Activated CD8-positive, alpha-beta memory T cell treated with anti-CD3 and anti-CD28 coated beads for 36 hours (primary cell): Measurements from ENCODE around the gene DPRX. TPM values are rescaled to one million over a fixed set of nuclear protein-coding genes. Genes with fewer than 3 reads are reported as not detected.

Source experiments
- CTCF ChIA-PET: fragments of 350-600 bp; sonication (Branson Sonifier 250); formaldehyde crosslinking; loops from one replicate; lab custom pipeline; 2021; ENCODE audit warnings: antibody characterized with exemption; lab: Charles Lee
- POLR2A ChIA-PET: fragments of 350-600 bp; sonication (Branson Sonifier 250); formaldehyde crosslinking; loops from one replicate; lab custom pipeline; 2021; ENCODE audit warnings: antibody characterized with exemption; lab: Charles Lee
- total RNA-seq, 2 experiments: library from RNA; stranded (reverse); gene quantifications; one replicate each; pipeline ENCODE4 v1.2.3, GENCODE V29; 2021

DPRX gene
- total RNA-seq, result not detected

GRCh38 chr19:53631949-53632407 lies at the start of gene DPRX:
TSS of gene DPRX (plus strand) at chr19:53631999. CDS start at chr19:53632107, 108 bp downstream.
- POLR2A ChIA-PET, result no interaction called here
- CTCF ChIA-PET, result no interaction called here

DNA sequence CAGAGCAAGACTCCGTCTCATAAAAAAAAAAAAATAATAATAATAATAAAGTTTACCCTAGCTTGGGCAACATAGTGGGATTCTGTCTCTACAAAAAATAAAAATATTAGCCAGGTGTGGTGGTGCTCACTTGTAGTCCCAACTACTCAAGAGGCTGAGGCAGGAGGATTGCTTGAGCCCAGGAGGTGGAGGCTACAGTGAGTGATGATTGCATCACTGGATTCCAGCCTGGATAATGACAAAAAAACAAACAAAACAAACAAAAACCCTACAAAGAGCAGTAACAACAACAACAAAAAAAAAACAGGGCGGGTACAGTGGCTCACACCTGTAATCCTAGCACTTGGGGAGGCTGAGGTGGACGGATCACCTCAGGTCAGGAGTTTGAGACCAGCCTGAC lies 48.6 kb upstream of the DPRX start:
- CTCF ChIA-PET, result no interaction called here
- POLR2A ChIA-PET, result no interaction called here

GRCh38 chr19:53586277-53586691 lies 45.5 kb upstream of the DPRX start:
- ChIA-PET CTCF (no interaction called here), POLR2A (interaction anchor here (0.6 kb wide), 1 partner anchor 30 kb away, joined by 7 read pairs; no protein-coding TSS in a partner anchor)

- ChIA-PET CTCF (no interaction called here), POLR2A (no interaction called here)
Observed at GRCh38 chr19:53594811-53595509, 36.8 kb upstream of the DPRX start.

GRCh38 chr19:53595510-53595867 lies 36.3 kb upstream of the DPRX start:
- POLR2A ChIA-PET, result no interaction called here
- CTCF ChIA-PET, result no interaction called here

DNA sequence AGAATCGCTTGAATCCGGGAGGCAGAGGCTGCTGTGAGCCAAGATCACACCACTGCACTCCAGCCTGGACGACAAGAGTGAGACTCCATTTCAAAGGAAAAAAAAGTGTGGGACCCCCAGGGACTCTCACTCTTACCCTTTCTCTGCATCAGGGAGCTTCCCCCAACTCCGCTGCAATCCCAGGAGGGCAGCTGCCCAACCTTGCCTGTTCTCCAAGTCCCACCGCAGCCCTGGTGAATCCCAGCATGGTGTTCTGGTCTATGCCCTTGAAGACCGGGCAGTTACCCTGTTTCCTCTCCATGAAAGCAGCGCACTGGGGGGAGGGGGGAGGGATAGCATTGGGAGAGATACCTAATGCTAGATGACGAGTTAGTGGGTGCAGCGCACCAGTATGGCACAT lies 35.7 kb upstream of the DPRX start:
- ChIA-PET POLR2A (no interaction called here), CTCF (interaction anchor here (0.6 kb wide), 1 partner anchor 151 kb away, joined by 3 read pairs; no protein-coding TSS in a partner anchor)

GRCh38 chr19:53597023-53597422 lies 34.8 kb upstream of the DPRX start:
- POLR2A ChIA-PET, result no interaction called here
- CTCF ChIA-PET, result interaction anchor here (0.6 kb wide), 1 partner anchor 150 kb away, joined by 3 read pairs; no protein-coding TSS in a partner anchor

DNA sequence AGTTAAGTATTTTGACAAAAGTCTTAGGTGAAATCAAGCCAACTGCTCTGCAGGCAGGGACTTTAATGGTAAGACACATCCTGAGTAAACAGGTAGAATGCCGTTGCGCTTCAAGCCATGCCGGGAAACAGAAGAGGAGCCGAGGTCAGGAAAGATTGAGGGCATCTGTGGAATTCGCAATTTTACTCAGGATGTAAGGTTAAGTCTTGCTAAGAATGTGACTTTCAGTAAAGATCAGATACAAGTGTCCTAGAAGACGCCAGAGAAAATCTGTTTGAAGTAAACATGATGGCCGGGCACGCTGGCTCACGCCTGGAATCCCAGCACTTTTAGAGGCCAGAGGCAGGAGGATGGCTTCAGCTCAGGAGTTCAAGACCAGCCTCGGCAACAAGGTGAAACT lies 33.4 kb upstream of the DPRX start:
- CTCF ChIA-PET, result no interaction called here
- POLR2A ChIA-PET, result no interaction called here

DNA sequence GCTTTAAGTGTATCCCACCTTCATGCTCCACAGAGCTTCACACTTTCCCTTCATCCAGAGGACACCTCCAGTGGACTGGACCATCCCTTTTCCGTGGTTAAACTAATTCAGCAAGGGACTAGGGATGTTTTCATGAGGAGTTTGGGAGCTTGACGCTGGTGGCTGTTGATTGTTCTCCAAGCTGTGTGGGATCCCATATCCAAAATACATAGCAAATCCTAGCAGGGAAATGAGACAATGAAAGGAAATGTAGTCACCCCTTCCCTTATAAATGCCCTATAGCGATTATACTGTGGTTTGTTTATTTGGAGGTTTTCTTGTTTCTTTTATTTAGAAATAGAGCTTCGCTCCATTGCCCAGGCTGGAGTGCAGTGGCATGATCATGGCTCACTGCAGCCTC lies 31.6 kb upstream of the DPRX start:
- POLR2A ChIA-PET, result no interaction called here
- CTCF ChIA-PET, result no interaction called here

DNA sequence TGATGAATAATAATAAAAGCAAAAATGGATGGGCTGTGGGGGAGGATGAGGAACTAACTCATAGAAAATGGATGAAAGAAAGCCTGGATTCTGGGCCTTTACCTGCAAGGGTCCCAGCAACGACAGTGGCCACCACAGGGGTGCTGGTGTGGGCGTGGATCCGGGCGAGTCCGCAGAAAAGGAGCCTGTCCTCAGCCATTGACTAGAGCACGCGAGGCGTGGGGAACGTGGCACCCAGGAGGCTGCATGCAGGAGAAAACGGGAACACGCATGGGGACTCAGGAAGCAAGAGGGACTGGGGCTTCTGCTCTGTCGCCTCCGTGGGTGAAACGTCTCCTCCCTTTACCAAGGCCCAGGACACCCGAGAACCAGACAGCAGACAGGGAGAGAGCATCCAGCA lies 25.8 kb upstream of the DPRX start:
- CTCF ChIA-PET, result no interaction called here

GRCh38 chr19:53608381-53608780 lies 23.4 kb upstream of the DPRX start:
- POLR2A ChIA-PET, result no interaction called here

More for the DNA sequence above, 25.8 kb upstream of the DPRX start:
- POLR2A ChIA-PET, result no interaction called here

GRCh38 chr19:53612762-53613526 lies 18.9 kb upstream of the DPRX start:
- POLR2A ChIA-PET, result no interaction called here
- CTCF ChIA-PET, result interaction anchor here (0.7 kb wide), 1 partner anchor 271 kb away, joined by 3 read pairs; no protein-coding TSS in a partner anchor

More at GRCh38 chr19:53608381-53608780, 23.4 kb upstream of the DPRX start:
- CTCF ChIA-PET, result interaction anchor here (0.6 kb wide), 1 partner anchor 657 kb away, joined by 4 read pairs; no protein-coding TSS in a partner anchor

DNA sequence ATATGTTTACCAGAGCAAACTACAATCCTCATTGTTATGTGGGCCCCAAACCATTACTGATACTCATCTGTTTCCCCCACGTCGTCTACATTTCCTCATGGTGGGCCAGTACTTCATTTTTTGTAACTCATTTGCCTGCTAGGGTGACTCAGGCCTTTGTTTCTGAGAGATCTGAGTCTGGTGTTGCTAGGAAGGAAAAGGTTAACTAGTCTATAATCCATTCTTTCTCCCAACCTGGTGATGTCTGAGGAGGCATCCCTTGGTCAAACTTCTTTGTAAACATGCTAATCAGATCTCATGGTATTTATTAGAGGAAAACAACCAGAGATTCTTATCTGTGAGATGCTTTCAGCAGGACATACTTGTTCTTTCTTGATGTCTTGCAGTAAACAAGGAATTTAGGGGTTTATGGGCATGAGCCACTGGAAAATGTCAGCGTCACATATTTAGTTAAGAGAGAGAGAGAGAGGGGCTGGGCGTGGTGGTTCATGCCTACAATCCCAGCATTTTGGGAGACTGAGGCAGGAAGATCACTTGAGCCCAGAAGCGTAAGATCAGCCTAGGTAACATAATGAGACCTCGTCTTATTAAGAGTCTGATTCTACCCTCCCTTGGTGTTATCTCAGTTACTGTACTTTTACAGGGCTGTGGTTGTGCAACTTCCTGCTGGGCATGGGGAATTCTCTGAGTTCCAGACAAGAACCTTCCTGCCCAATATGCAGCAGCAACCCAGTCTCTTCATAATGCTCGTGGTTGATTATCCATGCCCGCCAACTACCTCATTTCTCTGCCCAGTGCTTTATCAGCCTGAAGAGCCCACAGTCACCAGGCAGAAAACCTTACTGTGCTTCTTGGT lies 9.7 kb upstream of the DPRX start:
- POLR2A ChIA-PET, result interaction anchor here (0.6 kb wide), 1 partner anchor 208 kb away, joined by 8 read pairs; no protein-coding TSS in a partner anchor
- CTCF ChIA-PET, result no interaction called here

- POLR2A ChIA-PET, result no interaction called here
- CTCF ChIA-PET, result no interaction called here
Observed at GRCh38 chr19:53624771-53625545, 6.8 kb upstream of the DPRX start.

- POLR2A ChIA-PET, result no interaction called here
- CTCF ChIA-PET, result no interaction called here
Observed at GRCh38 chr19:53626486-53626885, 5.3 kb upstream of the DPRX start.

- ChIA-PET CTCF (no interaction called here), POLR2A (no interaction called here)
Observed at GRCh38 chr19:53626976-53627375, 4.8 kb upstream of the DPRX start.

DNA sequence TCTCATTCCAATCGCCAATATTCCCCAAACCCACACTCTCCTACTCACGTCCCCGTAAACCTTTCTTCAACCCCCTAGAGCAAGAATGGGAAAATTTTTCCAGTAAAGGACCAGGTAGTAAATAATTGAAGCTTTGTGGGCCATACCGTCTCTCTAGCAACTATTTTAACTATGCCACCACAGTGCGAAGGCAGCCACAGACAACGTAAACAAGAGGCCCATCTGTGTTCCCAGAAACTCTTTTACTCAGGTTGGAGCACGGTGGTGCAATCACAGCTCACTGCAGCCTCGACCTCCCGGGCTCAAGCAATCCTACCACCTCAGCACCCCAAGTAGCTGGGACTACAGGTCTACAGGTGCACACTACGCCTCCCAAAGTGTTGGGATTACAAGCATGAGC lies 3.0 kb downstream of the DPRX start:
- ChIA-PET POLR2A (no interaction called here), CTCF (no interaction called here)

- ChIA-PET CTCF (interaction anchor here (0.7 kb wide), 1 partner anchor 87 kb away, joined by 3 read pairs; no protein-coding TSS in a partner anchor), POLR2A (no interaction called here)
Observed at GRCh38 chr19:53639471-53639870, 7.7 kb downstream of the DPRX start.
